ENCODE results near the gene EOMES.

DNA sequence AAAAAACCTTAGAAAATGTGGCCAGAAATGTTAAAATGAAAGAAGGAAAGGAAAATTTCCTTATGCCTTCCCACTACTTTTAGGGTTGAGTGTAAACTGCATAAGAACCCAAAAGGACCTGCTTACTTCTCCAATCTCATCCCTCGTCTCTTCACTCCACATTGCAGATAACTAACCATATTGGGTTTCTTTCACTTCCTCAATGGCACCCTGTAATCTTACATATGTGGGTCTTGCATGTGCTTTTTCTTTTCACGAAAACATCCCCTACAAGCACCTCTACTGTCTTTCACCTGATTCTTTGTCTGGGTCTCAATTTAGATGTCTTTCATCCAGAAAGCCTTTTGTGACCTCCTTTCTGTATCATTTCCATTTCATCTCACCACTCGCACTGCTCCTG, 23.1 kb downstream of the EOMES start:
- TF ChIP-seq, protein P1, sequence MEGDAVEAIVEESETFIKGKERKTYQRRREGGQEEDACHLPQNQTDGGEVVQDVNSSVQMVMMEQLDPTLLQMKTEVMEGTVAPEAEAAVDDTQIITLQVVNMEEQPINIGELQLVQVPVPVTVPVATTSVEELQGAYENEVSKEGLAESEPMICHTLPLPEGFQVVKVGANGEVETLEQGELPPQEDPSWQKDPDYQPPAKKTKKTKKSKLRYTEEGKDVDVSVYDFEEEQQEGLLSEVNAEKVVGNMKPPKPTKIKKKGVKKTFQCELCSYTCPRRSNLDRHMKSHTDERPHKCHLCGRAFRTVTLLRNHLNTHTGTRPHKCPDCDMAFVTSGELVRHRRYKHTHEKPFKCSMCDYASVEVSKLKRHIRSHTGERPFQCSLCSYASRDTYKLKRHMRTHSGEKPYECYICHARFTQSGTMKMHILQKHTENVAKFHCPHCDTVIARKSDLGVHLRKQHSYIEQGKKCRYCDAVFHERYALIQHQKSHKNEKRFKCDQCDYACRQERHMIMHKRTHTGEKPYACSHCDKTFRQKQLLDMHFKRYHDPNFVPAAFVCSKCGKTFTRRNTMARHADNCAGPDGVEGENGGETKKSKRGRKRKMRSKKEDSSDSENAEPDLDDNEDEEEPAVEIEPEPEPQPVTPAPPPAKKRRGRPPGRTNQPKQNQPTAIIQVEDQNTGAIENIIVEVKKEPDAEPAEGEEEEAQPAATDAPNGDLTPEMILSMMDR (IDR thresholded peaks at IDR 0.05 in 8 of 11, conservative IDR thresholded peaks at IDR 0.05 in 3 of 11): no peak
- no peak for TF ChIP-seq POLR2A (IDR thresholded peaks at IDR 0.05)
